ENCODE results near the gene GJD2.
A peak's percentile ranks its signal among the peaks of the same experiment; 100 is the strongest.

The GJD2 gene

GRCh38 chr15:34773013-34773412, 18.2 kb upstream of the GJD2 start:
- DNase-seq (ENCODE audit: low read depth in 2 of 2) = no peak

- no peak for DNase-seq (ENCODE audit: low read depth in 2 of 2)
Observed at GRCh38 chr15:34772312-34772711, 17.5 kb upstream of the GJD2 start.

- no peak for DNase-seq (ENCODE audit: low read depth in 2 of 2)
Observed at GRCh38 chr15:34769711-34770110, 14.9 kb upstream of the GJD2 start.

GRCh38 chr15:34768530-34768929, 13.7 kb upstream of the GJD2 start:
- DNase-seq (ENCODE audit: low read depth in 2 of 2) = no peak

- DNase-seq (ENCODE audit: low read depth in 2 of 2) = no peak
Observed at GRCh38 chr15:34765741-34766140, 10.9 kb upstream of the GJD2 start.

GRCh38 chr15:34760909-34761308, 6.1 kb upstream of the GJD2 start:
- no peak for DNase-seq (ENCODE audit: low read depth in 2 of 2)

GRCh38 chr15:34759992-34760391, 5.2 kb upstream of the GJD2 start:
- DNase-seq (ENCODE audit: low read depth in 2 of 2) = no peak

GRCh38 chr15:34759347-34759746, 4.5 kb upstream of the GJD2 start:
- DNase-seq (ENCODE audit: low read depth in 2 of 2) = no peak

GRCh38 chr15:34757262-34757661, 2.5 kb upstream of the GJD2 start:
- DNase-seq (ENCODE audit: low read depth in 2 of 2) = no peak

GRCh38 chr15:34755419-34755773, 598 bp upstream of the GJD2 start:
- DNase-seq (ENCODE audit: low read depth in 2 of 2) = no peak

- DNase-seq (ENCODE audit: low read depth in 2 of 2) = no peak
Observed at GRCh38 chr15:34754171-34754601, 612 bp downstream of the GJD2 start.

- peak; percentile 15 to 22 for DNase-seq (ENCODE audit: low read depth in 2 of 2)
Observed at GRCh38 chr15:34753236-34753894, 1.4 kb downstream of the GJD2 start.

- DNase-seq (ENCODE audit: low read depth in 2 of 2) = no peak
Observed at GRCh38 chr15:34749691-34750090, 5.1 kb downstream of the GJD2 start.

GRCh38 chr15:34739346-34739745, 15.5 kb downstream of the GJD2 start:
- DNase-seq (ENCODE audit: low read depth in 2 of 2) = no peak

GRCh38 chr15:34738002-34738401, 16.8 kb downstream of the GJD2 start:
- DNase-seq (ENCODE audit: low read depth in 2 of 2) = no peak

- DNase-seq (ENCODE audit: low read depth in 2 of 2) = no peak
Observed at GRCh38 chr15:34737477-34737876, 17.3 kb downstream of the GJD2 start.

- no peak for DNase-seq (ENCODE audit: low read depth in 2 of 2)
Observed at GRCh38 chr15:34734303-34734702, 20.5 kb downstream of the GJD2 start.

GRCh38 chr15:34733621-34734020, 21.2 kb downstream of the GJD2 start:
- DNase-seq (ENCODE audit: low read depth in 2 of 2) = no peak

GRCh38 chr15:34732430-34732829, 22.4 kb downstream of the GJD2 start:
- DNase-seq (ENCODE audit: low read depth in 2 of 2) = no peak

GRCh38 chr15:34730701-34731100, 24.1 kb downstream of the GJD2 start:
- DNase-seq (ENCODE audit: low read depth in 2 of 2) = no peak

- DNase-seq (ENCODE audit: low read depth in 2 of 2) = no peak
Observed at GRCh38 chr15:34729886-34730285, 24.9 kb downstream of the GJD2 start.

- DNase-seq (ENCODE audit: low read depth in 2 of 2) = no peak
Observed at GRCh38 chr15:34729056-34729455, 25.7 kb downstream of the GJD2 start.

- no peak for DNase-seq (ENCODE audit: low read depth in 2 of 2)
Observed at GRCh38 chr15:34726406-34727100, 28.2 kb downstream of the GJD2 start.

GRCh38 chr15:34725556-34725955, 29.2 kb downstream of the GJD2 start:
- DNase-seq (ENCODE audit: low read depth in 2 of 2) = no peak
